ENCODE data around the gene CEP70. TPM values are rescaled to one million over a fixed set of nuclear protein-coding genes. Genes with fewer than 3 reads are reported as not detected.

The CEP70 gene
- total and polyA plus RNA-seq, 2 donors = 21.6 to 70.0 TPM

DNA sequence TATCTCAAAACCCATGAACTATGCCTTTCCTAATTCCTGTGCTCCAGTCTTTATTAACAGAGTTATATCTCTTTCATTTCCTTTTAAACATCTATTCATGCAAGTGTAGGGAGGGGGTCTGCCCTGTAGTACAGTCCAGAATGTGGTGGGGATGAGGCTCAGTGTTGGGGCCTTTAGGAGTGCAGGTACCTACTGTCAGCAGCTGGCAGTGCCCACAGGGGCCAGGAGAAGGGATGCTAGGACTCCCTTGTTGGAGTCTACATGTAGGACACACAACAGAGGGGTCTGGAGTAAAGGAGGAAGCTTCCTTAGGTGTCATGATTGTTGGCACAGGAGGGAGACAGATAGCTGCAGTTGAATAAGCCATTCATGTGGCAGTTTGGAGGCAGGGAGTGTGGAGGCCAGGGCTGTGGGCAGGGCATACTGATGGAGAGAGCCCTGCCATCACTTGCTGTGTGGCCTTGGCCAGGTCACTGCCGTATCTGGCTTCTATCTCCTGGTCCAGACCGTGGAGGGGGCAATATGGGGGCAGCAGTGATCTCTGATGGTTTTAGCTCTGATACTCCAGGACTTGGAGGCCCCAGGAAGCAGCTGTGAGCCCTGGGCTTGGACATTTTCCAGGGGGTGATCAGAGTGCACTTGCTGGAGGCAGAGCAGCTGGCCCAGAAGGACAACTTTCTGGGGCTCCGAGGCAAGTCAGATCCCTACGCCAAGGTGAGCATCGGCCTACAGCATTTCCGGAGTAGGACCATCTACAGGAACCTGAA, 130.2 kb downstream of the CEP70 start:
- H3K27me3 ChIP-seq (ENCODE audit: control insufficient read depth in 2 of 2, insufficient read depth in 1 of 2, low read length in 1 of 2) = no peaks in the 10 kb centered on the region
- DNase-seq (ENCODE audit: low read depth in 6 of 9, low spot score in 9 of 9) = no peak
- H3K9me3 ChIP-seq (ENCODE audit: control insufficient read depth in 2 of 2, insufficient read depth in 1 of 2, low read length in 1 of 2) = no peaks in the 10 kb centered on the region
- H3K4me1 ChIP-seq (ENCODE audit: control insufficient read depth in 2 of 2, insufficient read depth in 2 of 2, low read length in 2 of 2) = no peaks in the 10 kb centered on the region
- 83% methylated on average over 6 of the region's 6 CpGs for WGBS
- H3K36me3 ChIP-seq (ENCODE audit: control insufficient read depth in 2 of 2, insufficient read depth in 2 of 2, low read length in 1 of 2) = no peaks in the 10 kb centered on the region
- H3K4me3 ChIP-seq (ENCODE audit: low read length in 2 of 2) = no peak overlapping the region
- no peak overlapping the region for H3K27ac ChIP-seq (ENCODE audit: low read depth in 1 of 2, low read length in 1 of 2)

DNA sequence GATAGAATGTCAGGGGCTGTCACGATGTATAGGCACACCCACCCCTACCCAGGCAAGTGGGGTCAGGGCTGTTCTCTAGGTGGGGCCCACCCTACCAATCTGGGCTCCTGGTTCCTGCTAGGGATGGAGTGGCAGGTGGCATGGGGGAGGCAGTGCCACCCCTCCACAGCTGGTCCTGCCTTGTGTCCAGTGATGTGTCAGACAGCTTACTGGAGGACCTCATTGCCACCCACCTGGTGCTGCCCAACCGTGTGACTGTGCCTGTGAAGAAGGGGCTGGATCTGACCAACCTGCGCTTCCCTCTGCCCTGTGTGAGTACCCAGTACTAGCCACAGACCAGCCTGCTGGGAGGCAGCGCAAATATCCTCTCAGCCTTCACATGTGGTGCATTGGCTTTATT, 132.2 kb downstream of the CEP70 start:
- DNase-seq (ENCODE audit: low read depth in 6 of 9, low spot score in 9 of 9) = no peak
- Histone ChIP-seq H3K4me1 (ENCODE audit: control insufficient read depth in 2 of 2, insufficient read depth in 2 of 2, low read length in 2 of 2) (no peaks in the 10 kb centered on the region), H3K27ac (ENCODE audit: low read depth in 1 of 2, low read length in 1 of 2) (no peak overlapping the region), H3K36me3 (ENCODE audit: control insufficient read depth in 2 of 2, insufficient read depth in 2 of 2, low read length in 1 of 2) (no peaks in the 10 kb centered on the region), H3K9me3 (ENCODE audit: control insufficient read depth in 2 of 2, insufficient read depth in 1 of 2, low read length in 1 of 2) (no peaks in the 10 kb centered on the region), H3K27me3 (ENCODE audit: control insufficient read depth in 2 of 2, insufficient read depth in 1 of 2, low read length in 1 of 2) (no peaks in the 10 kb centered on the region), H3K4me3 (ENCODE audit: low read length in 2 of 2) (no peak overlapping the region)
- 97% methylated on average over 4 of the region's 4 CpGs for WGBS

DNA sequence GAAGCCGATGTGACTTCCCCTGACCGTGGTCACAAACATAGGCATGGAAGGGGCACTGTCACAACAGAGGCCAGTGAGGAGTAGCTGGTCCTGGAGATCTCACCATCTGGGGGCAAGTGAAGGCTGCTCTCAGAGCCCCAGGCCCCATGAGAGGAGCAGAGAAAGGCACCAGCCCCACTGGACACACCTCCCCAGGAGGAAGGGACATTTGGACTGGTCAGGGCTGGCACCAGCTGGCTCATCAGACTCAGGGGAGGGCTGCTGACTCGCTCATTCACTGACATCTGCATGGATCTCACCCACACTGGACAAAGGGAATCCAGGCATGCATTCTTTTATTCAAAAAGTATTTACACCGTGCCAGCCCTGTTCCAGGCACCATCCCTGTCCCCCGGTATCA, 132.8 kb downstream of the CEP70 start:
- DNase-seq (ENCODE audit: low read depth in 6 of 9, low spot score in 9 of 9) = no peak
- Histone ChIP-seq H3K4me3 (ENCODE audit: low read length in 2 of 2) (no peak overlapping the region), H3K4me1 (ENCODE audit: control insufficient read depth in 2 of 2, insufficient read depth in 2 of 2, low read length in 2 of 2) (no peaks in the 10 kb centered on the region), H3K27me3 (ENCODE audit: control insufficient read depth in 2 of 2, insufficient read depth in 1 of 2, low read length in 1 of 2) (no peaks in the 10 kb centered on the region), H3K9me3 (ENCODE audit: control insufficient read depth in 2 of 2, insufficient read depth in 1 of 2, low read length in 1 of 2) (no peaks in the 10 kb centered on the region), H3K27ac (ENCODE audit: low read depth in 1 of 2, low read length in 1 of 2) (no peak overlapping the region), H3K36me3 (ENCODE audit: control insufficient read depth in 2 of 2, insufficient read depth in 2 of 2, low read length in 1 of 2) (no peaks in the 10 kb centered on the region)
- WGBS = 93% methylated on average over 5 of the region's 5 CpGs

DNA sequence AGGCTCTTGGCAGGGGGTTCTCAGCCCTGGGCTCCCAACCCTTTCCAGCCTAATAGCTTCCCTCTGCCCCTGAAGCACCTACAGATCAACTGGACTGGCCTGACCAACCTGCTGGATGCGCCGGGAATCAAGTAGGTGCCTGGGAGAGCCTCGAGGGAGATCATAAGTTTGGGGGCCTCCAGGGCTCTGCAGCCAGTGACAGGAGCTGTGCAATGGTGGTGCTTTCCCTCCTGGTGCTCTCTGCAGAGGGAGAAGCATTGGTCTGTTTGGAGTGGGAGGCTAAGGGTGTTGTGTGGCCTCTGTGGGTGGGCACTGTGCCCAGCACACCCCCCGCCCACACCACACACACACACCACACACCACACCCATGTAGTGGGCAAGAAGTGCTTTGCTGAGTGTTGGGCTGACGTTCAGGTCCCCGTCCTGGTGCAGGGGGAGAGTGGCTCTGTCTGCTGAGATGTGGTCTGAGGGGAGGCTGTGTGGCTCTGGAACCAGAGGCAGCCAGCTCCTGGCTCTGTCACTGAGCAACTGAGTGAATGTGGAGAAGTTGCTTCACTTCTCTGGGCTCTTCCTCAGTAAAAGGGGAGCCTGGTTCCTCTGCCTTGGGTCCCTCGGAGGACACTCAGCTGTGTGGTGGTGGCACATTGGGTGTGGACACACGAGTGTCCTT, 133.4 kb downstream of the CEP70 start:
- H3K9me3 ChIP-seq (ENCODE audit: control insufficient read depth in 2 of 2, insufficient read depth in 1 of 2, low read length in 1 of 2) = no peaks in the 10 kb centered on the region
- H3K27me3 ChIP-seq (ENCODE audit: control insufficient read depth in 2 of 2, insufficient read depth in 1 of 2, low read length in 1 of 2) = no peaks in the 10 kb centered on the region
- no peaks in the 10 kb centered on the region for H3K36me3 ChIP-seq (ENCODE audit: control insufficient read depth in 2 of 2, insufficient read depth in 2 of 2, low read length in 1 of 2)
- no peak for DNase-seq (ENCODE audit: low read depth in 6 of 9, low spot score in 9 of 9)
- 91% methylated on average over 8 of the region's 8 CpGs for WGBS
- H3K27ac ChIP-seq (ENCODE audit: low read depth in 1 of 2, low read length in 1 of 2) = no peak overlapping the region
- no peak overlapping the region for H3K4me3 ChIP-seq (ENCODE audit: low read length in 2 of 2)
- no peaks in the 10 kb centered on the region for H3K4me1 ChIP-seq (ENCODE audit: control insufficient read depth in 2 of 2, insufficient read depth in 2 of 2, low read length in 2 of 2)

DNA sequence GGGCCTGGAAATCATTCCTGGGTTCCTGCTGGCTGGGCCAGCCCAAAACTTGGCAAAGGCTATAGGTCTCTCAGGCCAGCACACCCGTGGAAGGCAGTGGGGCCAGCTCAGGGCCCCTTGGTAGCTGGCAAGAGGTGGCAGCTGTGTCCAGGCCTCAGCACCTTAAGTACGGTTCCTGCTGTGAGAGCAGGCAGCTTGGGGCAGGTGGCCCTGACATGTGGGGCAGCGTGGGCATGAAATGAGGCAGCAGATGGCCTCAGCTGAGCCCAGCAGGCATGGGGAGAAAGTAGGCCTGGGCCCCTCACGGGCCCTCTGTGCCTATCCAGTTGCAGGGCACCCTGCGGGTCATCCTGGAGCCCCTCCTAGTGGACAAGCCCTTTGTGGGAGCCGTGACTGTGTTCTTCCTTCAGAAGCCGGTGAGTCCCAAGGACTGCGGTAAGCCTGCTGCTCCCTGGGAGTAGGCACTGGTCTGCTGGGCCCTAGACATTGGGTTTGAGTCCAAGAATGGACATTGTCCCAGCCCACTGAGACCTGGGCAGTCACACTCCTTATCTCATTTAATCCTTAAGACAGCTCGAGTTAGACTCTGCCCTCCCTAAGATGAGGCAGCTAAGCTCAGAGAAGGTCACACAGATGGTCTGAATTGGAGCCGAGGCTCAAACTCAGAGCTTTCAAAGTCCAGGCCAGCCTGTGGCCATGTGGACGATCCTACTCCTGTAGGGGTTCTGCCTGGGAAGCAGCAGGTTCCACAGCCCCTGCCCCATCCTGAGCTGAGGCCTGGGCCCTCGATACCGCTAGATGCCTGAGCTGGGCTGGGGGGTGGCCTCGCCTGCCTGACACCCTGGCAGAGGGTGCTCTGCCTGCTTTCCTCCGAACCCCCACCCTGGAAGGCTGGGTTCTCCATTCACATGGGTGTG, 134.2 kb downstream of the CEP70 start:
- Histone ChIP-seq H3K36me3 (ENCODE audit: control insufficient read depth in 2 of 2, insufficient read depth in 2 of 2, low read length in 1 of 2) (no peaks in the 10 kb centered on the region), H3K4me1 (ENCODE audit: control insufficient read depth in 2 of 2, insufficient read depth in 2 of 2, low read length in 2 of 2) (no peaks in the 10 kb centered on the region), H3K27ac (ENCODE audit: low read depth in 1 of 2, low read length in 1 of 2) (no peak overlapping the region), H3K9me3 (ENCODE audit: control insufficient read depth in 2 of 2, insufficient read depth in 1 of 2, low read length in 1 of 2) (no peaks in the 10 kb centered on the region), H3K27me3 (ENCODE audit: control insufficient read depth in 2 of 2, insufficient read depth in 1 of 2, low read length in 1 of 2) (no peaks in the 10 kb centered on the region), H3K4me3 (ENCODE audit: low read length in 2 of 2) (no peak overlapping the region)
- DNase-seq (ENCODE audit: low read depth in 6 of 9, low spot score in 9 of 9) = no peak
- WGBS = 96% methylated on average over 15 of the region's 15 CpGs

DNA sequence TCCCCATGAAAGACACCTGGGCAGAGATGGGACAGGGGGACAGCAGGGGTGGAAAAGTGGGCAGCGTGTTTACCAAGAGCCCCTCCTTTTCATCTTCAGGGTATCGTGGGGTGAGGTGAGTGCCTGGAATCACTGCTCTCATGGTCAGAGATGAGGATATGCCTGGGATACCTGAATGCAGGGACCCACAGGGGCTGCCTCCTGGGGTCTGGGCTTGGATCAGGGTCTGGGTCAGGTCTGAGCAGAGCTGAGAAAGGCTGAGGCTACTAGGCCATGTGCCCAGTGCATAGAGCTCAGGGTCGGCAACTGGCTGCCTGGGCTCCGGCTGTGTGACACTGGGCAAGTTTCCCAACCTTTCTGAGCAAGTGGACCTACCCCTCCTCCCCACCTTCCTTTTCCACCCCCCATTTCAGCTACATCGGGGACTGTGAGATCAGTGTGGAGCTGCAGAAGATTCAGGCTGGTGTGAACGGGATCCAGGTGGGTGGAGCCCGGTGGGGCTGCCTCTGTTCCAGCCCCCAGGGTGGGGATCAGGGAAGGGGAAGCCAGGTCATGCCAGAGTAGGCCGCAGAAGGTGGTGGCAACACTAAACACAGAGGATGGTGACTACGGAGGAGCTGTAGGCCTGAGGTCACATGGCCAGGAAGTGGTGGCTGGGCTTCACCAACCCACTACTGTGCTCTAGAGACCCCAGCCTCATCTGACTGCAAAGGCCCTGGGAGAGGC, 135.1 kb downstream of the CEP70 start:
- Histone ChIP-seq H3K4me1 (ENCODE audit: control insufficient read depth in 2 of 2, insufficient read depth in 2 of 2, low read length in 2 of 2) (no peaks in the 10 kb centered on the region), H3K27ac (ENCODE audit: low read depth in 1 of 2, low read length in 1 of 2) (no peak overlapping the region), H3K36me3 (ENCODE audit: control insufficient read depth in 2 of 2, insufficient read depth in 2 of 2, low read length in 1 of 2) (no peaks in the 10 kb centered on the region), H3K9me3 (ENCODE audit: control insufficient read depth in 2 of 2, insufficient read depth in 1 of 2, low read length in 1 of 2) (no peaks in the 10 kb centered on the region), H3K4me3 (ENCODE audit: low read length in 2 of 2) (no peak overlapping the region), H3K27me3 (ENCODE audit: control insufficient read depth in 2 of 2, insufficient read depth in 1 of 2, low read length in 1 of 2) (no peaks in the 10 kb centered on the region)
- WGBS = 84% methylated on average over 9 of the region's 9 CpGs
- DNase-seq (ENCODE audit: low read depth in 6 of 9, low spot score in 9 of 9) = no peak

DNA sequence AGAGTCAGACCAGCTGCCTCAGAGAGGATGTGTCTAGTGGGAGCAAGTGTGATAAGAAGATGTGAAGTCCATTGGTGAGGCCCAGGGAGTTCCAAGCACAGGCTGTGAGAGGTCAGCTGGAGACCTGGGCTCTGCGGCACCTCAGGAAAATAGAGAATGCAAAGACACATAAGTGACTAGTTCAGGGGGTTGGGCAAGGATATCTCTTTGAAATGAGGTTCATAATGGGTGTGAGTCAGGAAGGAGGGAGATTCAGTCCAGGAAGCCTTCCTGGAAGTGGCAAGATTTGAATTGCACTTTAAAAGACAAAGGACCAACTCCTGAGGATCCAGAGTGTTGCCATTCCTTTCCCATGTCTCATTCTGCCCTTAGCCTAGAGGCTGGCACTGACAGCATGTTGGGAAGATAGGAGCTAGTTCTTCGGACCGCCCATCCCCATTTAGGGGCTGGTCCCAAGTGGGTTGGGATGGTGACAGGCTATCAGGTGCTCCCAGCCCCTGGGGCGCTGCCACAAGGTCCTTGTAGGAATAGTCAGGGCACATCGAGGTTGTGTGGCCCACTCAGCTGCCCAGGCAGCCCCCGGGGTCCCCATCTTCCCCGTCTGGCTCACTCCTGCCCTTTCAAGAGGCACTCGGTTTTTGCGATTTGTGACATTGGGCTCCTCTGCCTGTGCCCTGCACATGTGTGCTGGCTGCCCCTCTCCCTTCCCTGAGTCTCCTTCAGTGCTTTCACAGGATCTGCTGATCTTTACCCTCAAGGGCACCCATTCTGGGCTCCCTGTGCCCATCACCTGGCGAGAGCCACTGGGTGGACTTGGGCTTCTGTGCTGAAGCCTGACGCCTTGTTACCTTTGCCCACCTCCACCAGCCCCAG, 136.0 kb downstream of the CEP70 start:
- H3K4me1 ChIP-seq (ENCODE audit: control insufficient read depth in 2 of 2, insufficient read depth in 2 of 2, low read length in 2 of 2) = no peaks in the 10 kb centered on the region
- H3K4me3 ChIP-seq (ENCODE audit: low read length in 2 of 2) = no peak overlapping the region
- no peaks in the 10 kb centered on the region for H3K27me3 ChIP-seq (ENCODE audit: control insufficient read depth in 2 of 2, insufficient read depth in 1 of 2, low read length in 1 of 2)
- no peak for DNase-seq (ENCODE audit: low read depth in 6 of 9, low spot score in 9 of 9)
- H3K36me3 ChIP-seq (ENCODE audit: control insufficient read depth in 2 of 2, insufficient read depth in 2 of 2, low read length in 1 of 2) = no peaks in the 10 kb centered on the region
- H3K27ac ChIP-seq (ENCODE audit: low read depth in 1 of 2, low read length in 1 of 2) = no peak overlapping the region
- 89% methylated on average over 11 of the region's 11 CpGs for WGBS
- no peaks in the 10 kb centered on the region for H3K9me3 ChIP-seq (ENCODE audit: control insufficient read depth in 2 of 2, insufficient read depth in 1 of 2, low read length in 1 of 2)
